HFFc6 (cell line): ENCODE results near the gene CCDC57. TPM values are rescaled to one million over a fixed set of nuclear protein-coding genes. Genes with fewer than 3 reads are reported as not detected.

Experiments used
- DNase-seq: peaks from one replicate; pipeline ENCODE4 v3.0.0-alpha.2; 2018
- H3K27ac Mint-ChIP-seq: 2 replicates; pipeline ENCODE4 v1.8.0; 2020; ENCODE audit warnings: mild to moderate bottlenecking, mixed read lengths
- H3K27me3 Mint-ChIP-seq: 2 replicates; pipeline ENCODE4 v1.8.0; 2021; ENCODE audit warnings: mild to moderate bottlenecking, moderate library complexity, mixed read lengths; ENCODE audit not compliant: insufficient read depth
- H3K36me3 Mint-ChIP-seq: 2 replicates; pipeline ENCODE4 v1.8.0; 2021; ENCODE audit warnings: low read depth, mixed read lengths
- H3K4me1 Mint-ChIP-seq: 2 replicates; pipeline ENCODE4 v1.8.0; 2020; ENCODE audit warnings: low read depth, mixed read lengths
- H3K4me3 Mint-ChIP-seq: 2 replicates; pipeline ENCODE4 v1.8.0; 2020; ENCODE audit warnings: mild to moderate bottlenecking, moderate library complexity, mixed read lengths
- H3K9me3 Mint-ChIP-seq: 2 replicates; pipeline ENCODE4 v1.8.0; 2020; ENCODE audit warnings: mild to moderate bottlenecking, mixed read lengths
- total RNA-seq, 6 experiments: library from RNA; stranded (reverse); fragmentation: NEBNext Ultra II Directional; extraction: Animal tissue kit (Norgen Biotek cat#: 25700); gene quantifications; 2 replicates in 1 of 6; 3 replicates in 5 of 6; pipeline ENCODE4 v1.2.3, GENCODE V29; 2021
- TF ChIP-seq, protein P1 (sequence below): fragments of 200-600 bp; sonication (generic); IDR thresholded peaks from 2 replicates; pipeline ENCODE4 v1.5.0; 2021; ENCODE audit warnings: antibody characterized with exemption, mild to moderate bottlenecking

CCDC57 gene
- total RNA-seq, 6 experiments from 2014 or later: 12.8 to 15.6 (median 13.6) TPM

DNA sequence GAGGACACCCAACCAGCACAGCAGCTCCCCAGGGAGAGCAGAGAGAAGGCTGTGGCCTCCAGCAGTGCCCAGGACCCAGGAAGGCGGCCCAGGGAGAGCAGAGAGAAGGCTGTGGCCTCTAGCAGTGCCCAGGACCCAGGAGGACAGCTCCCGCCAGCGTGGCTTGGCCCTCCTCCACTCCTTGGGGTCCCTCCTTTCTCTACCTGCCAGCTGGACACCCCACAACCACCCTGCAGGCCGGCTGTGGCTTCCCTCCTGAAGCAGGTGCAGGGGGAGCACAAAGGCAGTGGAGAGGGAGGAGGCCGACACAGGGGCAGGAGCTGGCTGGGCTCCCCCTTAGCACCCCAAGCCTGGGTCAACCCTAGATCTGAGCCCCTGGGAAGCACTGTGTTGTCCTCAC lies 60.5 kb downstream of the CCDC57 start:
- Mint-ChIP-seq H3K36me3 (peaks cover 4% of the 10 kb centered on the region; the same call in 1 of the 2 replicates), H3K4me3 (no peak overlapping the region), H3K9me3 (no peaks in the 10 kb centered on the region), H3K27ac (no peak overlapping the region), H3K4me1 (no peaks in the 10 kb centered on the region), H3K27me3 (no peaks in the 10 kb centered on the region)
- TF ChIP-seq, protein P1, sequence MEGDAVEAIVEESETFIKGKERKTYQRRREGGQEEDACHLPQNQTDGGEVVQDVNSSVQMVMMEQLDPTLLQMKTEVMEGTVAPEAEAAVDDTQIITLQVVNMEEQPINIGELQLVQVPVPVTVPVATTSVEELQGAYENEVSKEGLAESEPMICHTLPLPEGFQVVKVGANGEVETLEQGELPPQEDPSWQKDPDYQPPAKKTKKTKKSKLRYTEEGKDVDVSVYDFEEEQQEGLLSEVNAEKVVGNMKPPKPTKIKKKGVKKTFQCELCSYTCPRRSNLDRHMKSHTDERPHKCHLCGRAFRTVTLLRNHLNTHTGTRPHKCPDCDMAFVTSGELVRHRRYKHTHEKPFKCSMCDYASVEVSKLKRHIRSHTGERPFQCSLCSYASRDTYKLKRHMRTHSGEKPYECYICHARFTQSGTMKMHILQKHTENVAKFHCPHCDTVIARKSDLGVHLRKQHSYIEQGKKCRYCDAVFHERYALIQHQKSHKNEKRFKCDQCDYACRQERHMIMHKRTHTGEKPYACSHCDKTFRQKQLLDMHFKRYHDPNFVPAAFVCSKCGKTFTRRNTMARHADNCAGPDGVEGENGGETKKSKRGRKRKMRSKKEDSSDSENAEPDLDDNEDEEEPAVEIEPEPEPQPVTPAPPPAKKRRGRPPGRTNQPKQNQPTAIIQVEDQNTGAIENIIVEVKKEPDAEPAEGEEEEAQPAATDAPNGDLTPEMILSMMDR: no peak
- no peak for DNase-seq

GRCh38 chr17:82151106-82151957 lies 61.3 kb downstream of the CCDC57 start:
- H3K27me3 Mint-ChIP-seq: no peaks in the 10 kb centered on the region
- TF ChIP-seq, protein P1: no peak
- DNase-seq: no peak
- no peaks in the 10 kb centered on the region for H3K4me1 Mint-ChIP-seq
- no peak overlapping the region for H3K27ac Mint-ChIP-seq
- no peak overlapping the region for H3K4me3 Mint-ChIP-seq
- H3K36me3 Mint-ChIP-seq: peaks cover 5% of the 10 kb centered on the region; the same call in 1 of the 2 replicates
- H3K9me3 Mint-ChIP-seq: no peaks in the 10 kb centered on the region

DNA sequence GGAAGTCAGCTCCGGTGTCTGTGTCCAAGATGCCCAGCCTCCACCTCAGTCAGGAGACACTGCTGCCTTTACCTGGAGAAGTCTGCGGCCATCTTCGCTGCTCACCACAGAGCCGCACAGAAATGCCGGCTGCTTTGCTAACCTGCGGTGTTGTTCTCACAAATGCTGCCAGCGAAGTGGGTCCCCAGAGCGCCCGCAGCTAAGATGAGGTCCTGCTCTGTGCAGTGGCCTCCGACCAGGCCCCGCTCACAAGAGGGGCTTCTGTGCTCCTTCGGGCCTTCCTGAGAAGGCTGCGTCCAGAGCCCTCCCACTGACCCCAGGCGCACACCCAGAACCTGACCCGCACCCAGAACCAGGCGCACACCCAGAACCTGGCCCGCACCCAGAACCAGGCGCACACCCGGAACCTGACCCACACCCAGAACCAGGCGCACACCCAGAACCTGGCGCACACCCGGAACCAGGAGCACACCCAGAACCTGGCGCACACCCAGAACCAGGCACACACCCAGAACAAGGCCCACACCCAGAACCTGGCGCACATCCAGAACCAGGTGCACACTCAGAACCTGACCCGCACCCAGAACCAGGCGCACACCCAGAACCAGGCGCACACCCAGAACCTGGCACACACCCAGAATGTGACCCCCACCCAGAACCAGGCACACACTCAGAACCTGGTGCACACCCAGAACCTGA lies 63.1 kb downstream of the CCDC57 start:
- H3K9me3 Mint-ChIP-seq: no peaks in the 10 kb centered on the region
- TF ChIP-seq, protein P1: no peak
- peaks cover 5% of the 10 kb centered on the region; the same call in 1 of the 2 replicates for H3K36me3 Mint-ChIP-seq
- H3K27ac Mint-ChIP-seq: no peak overlapping the region
- no peaks in the 10 kb centered on the region for H3K27me3 Mint-ChIP-seq
- H3K4me3 Mint-ChIP-seq: no peak overlapping the region
- no peak for DNase-seq
- H3K4me1 Mint-ChIP-seq: no peaks in the 10 kb centered on the region

GRCh38 chr17:82148997-82149396 lies 63.6 kb downstream of the CCDC57 start:
- Mint-ChIP-seq H3K27me3 (no peaks in the 10 kb centered on the region), H3K4me3 (no peak overlapping the region), H3K4me1 (no peaks in the 10 kb centered on the region), H3K27ac (no peak overlapping the region), H3K9me3 (no peaks in the 10 kb centered on the region), H3K36me3 (peaks cover 5% of the 10 kb centered on the region; the same call in 1 of the 2 replicates)
- no peak for DNase-seq
- TF ChIP-seq, protein P1: no peak

DNA sequence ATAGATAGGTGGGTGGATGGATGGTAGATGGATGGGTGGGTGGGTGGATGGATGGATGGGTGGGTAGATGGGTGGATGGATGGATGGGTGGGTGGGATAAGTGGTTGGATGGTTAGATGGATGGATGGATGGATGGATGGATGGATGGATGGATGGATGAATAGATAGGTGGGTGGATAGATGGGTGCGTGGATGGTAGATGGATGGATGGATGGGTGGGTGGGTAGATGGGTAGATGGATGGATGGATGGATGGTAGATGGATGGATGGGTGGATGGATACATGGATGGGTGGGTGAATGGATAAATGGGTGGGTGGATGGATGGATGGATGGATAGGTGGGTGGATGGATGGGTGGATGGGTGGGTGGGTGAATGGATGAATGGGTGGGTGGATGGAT lies 64.6 kb downstream of the CCDC57 start:
- TF ChIP-seq, protein P1: no peak
- no peaks in the 10 kb centered on the region for H3K4me1 Mint-ChIP-seq
- DNase-seq: no peak
- H3K9me3 Mint-ChIP-seq: no peaks in the 10 kb centered on the region
- H3K27ac Mint-ChIP-seq: no peak overlapping the region
- H3K27me3 Mint-ChIP-seq: no peaks in the 10 kb centered on the region
- peaks cover 5% of the 10 kb centered on the region; the same call in 1 of the 2 replicates for H3K36me3 Mint-ChIP-seq
- H3K4me3 Mint-ChIP-seq: no peak overlapping the region
